Spinal cord (tissue), 10 donors: ENCODE data around the gene GPC6. TPM values are rescaled to one million over a fixed set of nuclear protein-coding genes. Genes with fewer than 3 reads are reported as not detected.

Source experiments
- DNase-seq, 6 donors: peaks; one replicate each; pipeline versions ENCODE4 v3.0.0 to v3.0.0-alpha.2; 2013 to 2015; ENCODE audit warnings: low spot score in 6 of 6, low read depth in 4 of 6
- H3K27ac ChIP-seq: one replicate; pipeline ENCODE4 v1.5.1; 2013; ENCODE audit warnings: low read depth, low read length, control low read depth
- H3K27me3 ChIP-seq: one replicate; pipeline ENCODE4 v1.6.1; 2013; ENCODE audit warnings: low read length; ENCODE audit not compliant: control insufficient read depth, insufficient read depth
- H3K36me3 ChIP-seq: one replicate; pipeline ENCODE4 v1.6.1; 2013; ENCODE audit warnings: low read length; ENCODE audit not compliant: control insufficient read depth, insufficient read depth
- H3K4me1 ChIP-seq: one replicate; pipeline ENCODE4 v1.6.1; 2013; ENCODE audit warnings: low read length; ENCODE audit not compliant: control insufficient read depth, insufficient read depth
- H3K4me3 ChIP-seq: one replicate; pipeline ENCODE4 v1.5.1; 2013; ENCODE audit warnings: low read depth, low read length, control low read depth
- H3K9me3 ChIP-seq: one replicate; pipeline ENCODE4 v1.6.1; 2013; ENCODE audit warnings: low read length; ENCODE audit not compliant: control insufficient read depth, insufficient read depth
- WGBS: methylation state at CpG from one replicate; pipeline ENCODE4 v1.1.5; 2013; ENCODE audit warnings: missing lambda C conversion rate; ENCODE audit not compliant: insufficient coverage; 5-methylcytosine and 5-hydroxymethylcytosine counted together
- polyA plus RNA-seq, 2 donors: library from polyadenylated mRNA; unstranded; fragments of 120-200 nt; gene quantifications; one replicate each; pipeline ENCODE4 v1.2.1, GENCODE V29; 2013; ENCODE audit not compliant: insufficient read length in 2 of 2
- total RNA-seq, 2 donors: library from RNA; depleted of rRNA in 1 of 2; stranded (reverse); fragments of 120-200 nt in 1 of 2; fragments of >200 nt in 1 of 2; gene quantifications; one replicate each; pipeline versions ENCODE4 v1.2.3 to v1.2.4, GENCODE V29; 2013 to 2014
- donor health status: healthy.

GPC6 gene
- total and polyA plus RNA-seq, 4 donors: 19.8 to 109 (median 46.0) TPM

DNA sequence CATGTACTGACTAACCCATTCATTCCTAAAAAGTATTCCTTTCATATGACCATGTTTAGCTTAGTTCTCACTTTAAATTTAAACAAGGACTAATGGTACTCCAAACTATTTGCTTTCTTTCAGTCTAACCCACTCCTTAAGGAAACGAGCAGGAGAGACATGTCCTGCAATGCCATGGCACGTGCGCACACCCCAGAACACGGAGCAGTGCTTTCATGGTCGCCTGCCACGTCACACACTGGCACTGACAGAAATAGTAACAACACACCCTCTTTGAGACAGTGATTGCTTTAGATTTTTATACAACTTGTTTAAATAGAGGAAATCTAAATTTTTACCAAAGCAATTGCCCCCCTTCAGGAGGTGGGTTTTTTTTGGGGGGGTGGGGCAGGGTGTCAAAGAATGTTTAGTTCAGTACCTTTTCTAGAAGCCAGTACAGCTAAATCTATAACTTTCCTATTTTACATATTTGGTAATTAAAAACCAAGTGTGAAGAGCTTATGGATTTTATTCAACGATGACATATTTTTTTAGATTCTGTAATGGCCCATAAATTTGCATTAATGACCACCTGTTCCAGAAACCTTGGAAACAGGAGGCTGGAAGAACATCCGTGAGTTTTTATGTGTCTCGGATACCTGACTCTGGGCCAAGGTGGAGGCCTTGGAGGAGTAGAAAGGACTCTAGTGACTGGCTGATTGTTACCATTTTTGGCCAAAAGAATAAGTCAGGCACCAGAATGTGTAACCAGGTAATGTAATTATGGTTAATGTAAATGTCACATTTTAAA, 1005.7 kb downstream of the GPC6 start:
- Histone ChIP-seq H3K9me3 (peaks cover 1% of the 10 kb centered on the region), H3K27ac (no peak overlapping the region), H3K4me3 (no peak overlapping the region), H3K27me3 (no peaks in the 10 kb centered on the region), H3K36me3 (no peaks in the 10 kb centered on the region), H3K4me1 (no peaks in the 10 kb centered on the region)
- peak in 1 of 6 donors; percentile 70 for DNase-seq
- WGBS: 70% methylated on average over 4 of the region's 9 CpGs

DNA sequence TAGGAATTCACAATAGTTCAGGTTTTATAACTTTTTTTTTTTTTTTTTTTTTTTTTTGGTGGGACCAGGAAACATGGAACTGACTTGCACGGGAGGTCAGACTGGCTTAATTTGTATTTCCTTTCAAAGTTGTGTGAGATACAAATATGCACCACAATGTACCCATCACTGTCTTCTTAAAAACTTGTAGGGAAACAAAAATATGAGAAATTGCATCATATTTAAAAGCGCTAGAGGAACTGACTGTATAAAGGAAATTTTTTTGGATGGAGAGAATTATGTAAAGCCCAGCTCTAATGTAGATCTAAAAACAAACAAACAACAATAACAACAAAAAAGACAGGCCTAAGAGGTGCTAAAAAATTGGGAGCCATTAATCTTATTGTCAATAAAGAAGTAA, 1006.3 kb downstream of the GPC6 start:
- Histone ChIP-seq H3K4me1 (no peaks in the 10 kb centered on the region), H3K27ac (no peak overlapping the region), H3K9me3 (peaks cover 1% of the 10 kb centered on the region), H3K4me3 (no peak overlapping the region), H3K36me3 (no peaks in the 10 kb centered on the region), H3K27me3 (no peaks in the 10 kb centered on the region)
- DNase-seq: no peak
- no CpG with 5 or more reads among the region's 2 CpGs for WGBS

DNA sequence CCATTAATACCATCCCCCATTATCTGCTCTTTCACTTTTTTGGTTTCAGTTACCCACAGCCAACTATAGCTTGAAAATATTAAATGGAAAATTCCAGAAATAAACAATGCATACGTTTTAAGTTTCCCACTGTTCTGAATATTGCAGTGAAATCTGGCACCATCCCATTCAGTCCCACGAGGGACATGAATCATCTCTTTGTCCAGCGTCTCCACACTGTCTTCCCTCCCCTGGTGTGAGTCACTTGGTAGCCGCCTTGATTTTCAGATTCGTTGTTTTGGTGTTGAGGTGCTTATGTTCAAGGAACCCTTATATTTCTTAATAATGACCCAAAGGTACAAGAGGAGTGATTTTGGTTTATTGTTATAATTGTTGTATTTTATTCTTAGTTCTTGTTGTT, 1006.8 kb downstream of the GPC6 start:
- Histone ChIP-seq H3K4me1 (no peaks in the 10 kb centered on the region), H3K27me3 (no peaks in the 10 kb centered on the region), H3K36me3 (no peaks in the 10 kb centered on the region), H3K9me3 (peaks cover 1% of the 10 kb centered on the region), H3K4me3 (no peak overlapping the region), H3K27ac (no peak overlapping the region)
- WGBS: no CpG with 5 or more reads among the region's 5 CpGs
- no peak for DNase-seq

DNA sequence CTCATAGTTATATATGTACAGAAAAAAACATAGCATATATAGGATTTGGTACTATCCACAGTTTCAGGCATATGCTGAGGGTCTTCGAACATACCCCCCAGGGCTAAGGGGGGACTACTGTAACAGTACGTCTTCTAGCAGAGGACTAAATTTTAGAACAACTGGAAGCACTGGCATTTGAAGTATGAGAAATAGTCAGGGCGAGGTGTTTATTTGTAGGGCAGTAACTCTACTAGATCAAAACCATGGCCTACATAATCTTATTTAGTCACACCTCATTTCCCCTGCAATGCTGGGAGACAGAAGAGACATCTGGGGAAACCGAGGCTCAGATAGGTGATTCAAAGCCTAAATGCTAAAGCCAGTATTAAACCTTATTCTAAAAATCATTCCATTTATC, 1007.2 kb downstream of the GPC6 start:
- no CpG with 5 or more reads among the region's 4 CpGs for WGBS

DNA sequence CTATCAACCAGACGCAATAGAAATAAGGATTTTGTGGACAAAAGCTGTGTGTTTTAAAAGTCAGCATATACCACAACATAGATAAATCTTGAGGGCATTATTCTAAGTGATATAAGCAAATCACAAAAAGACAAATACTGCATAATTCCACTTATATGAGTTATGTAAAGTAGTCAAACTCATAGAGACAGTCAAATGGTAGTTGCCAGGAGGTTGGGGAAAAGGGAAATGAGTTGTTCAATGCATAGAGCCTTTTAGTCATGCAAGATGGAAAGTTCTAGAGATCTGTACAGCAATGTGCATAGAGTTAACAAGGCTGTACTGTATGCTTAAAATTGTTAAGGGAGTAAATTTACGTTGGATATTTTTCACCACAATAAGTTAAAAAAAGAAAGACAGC, 1008.1 kb downstream of the GPC6 start:
- Histone ChIP-seq H3K36me3 (no peaks in the 10 kb centered on the region), H3K4me1 (no peaks in the 10 kb centered on the region), H3K4me3 (no peak overlapping the region), H3K27me3 (no peaks in the 10 kb centered on the region), H3K27ac (no peak overlapping the region), H3K9me3 (peaks cover 1% of the 10 kb centered on the region)
- DNase-seq: no peak
- WGBS: no CpG with 5 or more reads among the region's 2 CpGs

More for the DNA sequence above, 1007.2 kb downstream of the GPC6 start:
- H3K27me3 ChIP-seq: no peaks in the 10 kb centered on the region
- H3K4me1 ChIP-seq: no peaks in the 10 kb centered on the region
- H3K27ac ChIP-seq: no peak overlapping the region
- no peaks in the 10 kb centered on the region for H3K36me3 ChIP-seq
- peaks cover 1% of the 10 kb centered on the region for H3K9me3 ChIP-seq
- no peak for DNase-seq
- no peak overlapping the region for H3K4me3 ChIP-seq

DNA sequence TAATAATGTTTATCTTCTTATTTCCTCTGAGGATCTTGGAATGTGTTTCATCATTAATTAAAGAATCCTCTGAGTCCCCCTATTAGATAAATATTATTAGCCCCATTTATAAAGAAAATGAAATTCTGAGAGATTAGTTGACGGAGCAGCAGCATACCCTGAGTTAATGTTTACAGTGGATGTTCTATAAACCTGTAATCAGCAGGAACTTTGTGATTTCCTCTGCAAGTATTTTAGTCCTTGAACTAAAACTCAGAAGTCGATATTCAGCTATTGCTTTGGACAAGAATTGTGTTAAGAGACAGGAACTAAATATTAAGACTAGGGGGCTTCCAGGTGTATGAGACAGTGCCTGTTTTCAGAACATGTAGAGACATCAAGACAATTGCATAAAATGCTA, 1009.5 kb downstream of the GPC6 start:
- 80% methylated on average over 1 of the region's 2 CpGs for WGBS
- DNase-seq: no peak
- H3K27me3 ChIP-seq: no peaks in the 10 kb centered on the region

DNA sequence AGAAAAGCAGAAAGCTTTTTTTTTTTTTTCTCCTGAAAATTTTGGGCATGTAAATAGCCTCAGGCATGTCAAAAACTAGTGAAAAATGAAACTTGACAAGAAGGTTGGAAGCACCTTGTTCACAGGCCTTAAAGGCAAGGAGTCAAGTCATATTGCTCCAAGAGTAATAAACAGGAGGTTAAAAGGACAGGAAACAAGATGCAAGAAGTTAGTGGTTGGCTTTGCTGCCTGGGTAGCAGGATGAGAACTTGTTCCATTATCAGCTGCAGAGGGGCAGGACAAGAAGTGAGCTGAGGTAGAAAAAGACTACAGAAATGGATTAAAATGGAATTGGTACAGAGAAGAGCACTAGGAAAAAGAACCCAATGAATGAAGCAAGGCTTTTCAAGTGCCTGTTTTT, 1010.3 kb downstream of the GPC6 start:
- DNase-seq: no peak

More for the DNA sequence above, 1009.5 kb downstream of the GPC6 start:
- H3K9me3 ChIP-seq: no peaks in the 10 kb centered on the region
- no peak overlapping the region for H3K27ac ChIP-seq
- H3K36me3 ChIP-seq: no peaks in the 10 kb centered on the region
- no peaks in the 10 kb centered on the region for H3K4me1 ChIP-seq
- H3K4me3 ChIP-seq: no peak overlapping the region

DNA sequence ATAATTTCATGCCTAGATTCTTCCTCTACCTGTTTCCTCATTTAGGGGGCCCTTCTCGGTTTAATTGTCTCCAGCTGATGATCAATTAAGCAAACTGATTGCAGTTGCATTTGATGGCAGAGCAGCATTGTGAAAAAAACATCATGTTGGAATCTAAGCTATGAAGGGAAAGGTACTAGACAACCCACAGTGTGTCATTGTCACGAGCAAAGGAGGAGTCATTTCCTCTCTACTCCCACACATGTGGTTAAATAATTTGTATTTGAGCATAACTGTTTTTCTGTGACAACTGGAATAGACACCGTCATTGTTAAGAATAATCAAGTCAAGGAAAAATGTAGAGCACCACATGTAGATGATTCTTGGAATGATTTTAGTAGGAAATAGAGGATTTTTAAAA, 1012.5 kb downstream of the GPC6 start:
- H3K27ac ChIP-seq: no peak overlapping the region
- no CpG with 5 or more reads among the region's 3 CpGs for WGBS

More for the DNA sequence above, 1010.3 kb downstream of the GPC6 start:
- Histone ChIP-seq H3K36me3 (no peaks in the 10 kb centered on the region), H3K4me1 (no peaks in the 10 kb centered on the region), H3K4me3 (no peak overlapping the region), H3K27me3 (no peaks in the 10 kb centered on the region), H3K27ac (no peak overlapping the region), H3K9me3 (no peaks in the 10 kb centered on the region)

DNA sequence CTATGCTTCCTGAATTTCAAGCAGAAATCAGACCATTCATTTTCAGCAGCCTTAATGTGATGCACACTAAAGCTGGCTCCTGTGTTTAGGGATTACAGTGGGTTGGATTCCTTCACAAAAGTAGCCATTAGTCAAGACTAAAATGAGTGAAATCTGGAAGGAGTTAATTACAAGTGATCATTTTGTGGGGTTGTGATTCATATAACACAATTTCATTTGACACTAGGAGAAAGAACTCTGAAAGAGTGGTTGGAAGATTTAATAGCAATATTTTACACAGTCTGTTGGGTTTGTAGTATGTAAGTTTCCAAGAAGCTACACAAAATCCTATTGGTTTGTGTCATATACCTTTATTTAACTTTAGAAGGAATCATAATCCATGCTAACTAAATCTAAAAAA, 1015.9 kb downstream of the GPC6 start:
- Histone ChIP-seq H3K27me3 (no peaks in the 10 kb centered on the region), H3K36me3 (no peaks in the 10 kb centered on the region), H3K4me3 (no peak overlapping the region), H3K9me3 (peaks cover 3% of the 10 kb centered on the region), H3K27ac (no peak overlapping the region), H3K4me1 (no peaks in the 10 kb centered on the region)
- no peak for DNase-seq

More for the DNA sequence above, 1012.5 kb downstream of the GPC6 start:
- H3K4me1 ChIP-seq: no peaks in the 10 kb centered on the region
- peak in 1 of 6 donors; percentile 37 for DNase-seq
- H3K4me3 ChIP-seq: no peak overlapping the region
- H3K36me3 ChIP-seq: no peaks in the 10 kb centered on the region
- no peaks in the 10 kb centered on the region for H3K9me3 ChIP-seq
- no peaks in the 10 kb centered on the region for H3K27me3 ChIP-seq

DNA sequence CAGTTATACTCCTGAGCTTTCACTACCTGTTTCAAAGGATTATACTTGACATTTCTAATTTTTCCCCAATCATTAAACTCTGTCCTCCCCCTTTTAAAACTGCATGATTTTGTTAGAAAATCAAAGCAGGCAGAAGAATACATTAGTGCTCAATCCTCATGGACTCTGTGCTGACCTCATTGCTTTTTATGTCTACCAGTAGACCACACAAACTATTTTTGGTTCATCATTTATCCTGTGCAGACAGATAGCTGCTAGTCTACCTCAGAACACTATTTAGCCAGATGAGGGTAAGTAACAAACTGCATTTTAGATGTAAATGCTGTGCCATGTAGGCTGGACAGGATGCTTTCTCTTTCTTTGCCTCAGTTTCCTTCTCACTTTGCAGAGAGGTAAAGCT, 1016.9 kb downstream of the GPC6 start:
- H3K4me1 ChIP-seq: no peaks in the 10 kb centered on the region

More for the DNA sequence above, 1016.9 kb downstream of the GPC6 start:
- Histone ChIP-seq H3K36me3 (no peaks in the 10 kb centered on the region), H3K4me3 (no peak overlapping the region), H3K27ac (no peak overlapping the region), H3K9me3 (peaks cover 3% of the 10 kb centered on the region), H3K27me3 (no peaks in the 10 kb centered on the region)
- DNase-seq: no peak
